Kidney epithelial cell (primary cell): ENCODE measurements around the gene DPYSL4. TPM values are rescaled to one million over a fixed set of nuclear protein-coding genes. Genes with fewer than 3 reads are reported as not detected.

ENCODE experiments used
- DNase-seq: peaks from one replicate; pipeline ENCODE4 v3.0.0-alpha.2; 2010; ENCODE audit warnings: low read depth
- H3K27me3 ChIP-seq: 2 replicates; pipeline ENCODE4 v1.6.0; 2011; ENCODE audit warnings: low read length; ENCODE audit not compliant: control insufficient read depth, insufficient read depth
- H3K36me3 ChIP-seq: 2 replicates; pipeline ENCODE4 v1.5.1; 2011; ENCODE audit warnings: low read length; ENCODE audit not compliant: control insufficient read depth, insufficient read depth
- H3K4me3 ChIP-seq: 2 replicates; pipeline ENCODE4 v1.5.1; 2011; ENCODE audit warnings: low read depth, mild to moderate bottlenecking, control low read depth, low read length
- total RNA-seq: library from RNA; depleted of rRNA; stranded (reverse); fragments of >200 nt; gene quantifications from 2 replicates; pipeline ENCODE4 v1.2.3, GENCODE V29; 2015
- TF ChIP-seq, protein P1 (sequence below): IDR thresholded peaks from 2 replicates; pipeline ENCODE4 v1.5.1; 2011; ENCODE audit warnings: mild to moderate bottlenecking, moderate library complexity, low read length, control low read depth, inconsistent platforms; ENCODE audit not compliant: insufficient read depth, poor library complexity, severe bottlenecking

DPYSL4 gene
- total RNA-seq, 1 donor from 2014 or later: 15.3 TPM

DNA sequence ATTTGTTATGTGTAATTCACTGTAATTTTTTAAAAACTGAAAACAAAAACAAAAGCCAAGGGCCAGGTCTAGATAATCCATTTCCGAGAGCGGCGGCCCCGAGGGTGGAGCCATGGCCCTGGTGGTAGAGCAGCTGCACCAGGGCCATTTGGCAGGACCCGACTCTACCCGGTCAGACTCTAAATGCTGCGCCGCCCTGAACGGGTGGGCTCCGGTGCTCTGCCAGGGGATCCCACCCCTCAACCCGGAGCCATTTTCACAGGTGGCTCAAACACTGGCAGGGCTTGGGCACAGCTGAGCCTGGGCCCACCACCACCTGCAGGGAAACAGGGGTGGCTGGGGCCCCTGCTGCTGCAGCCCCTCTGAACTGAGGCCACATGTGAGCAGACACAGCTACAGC lies 56.9 kb downstream of the DPYSL4 start:
- no peaks in the 10 kb centered on the region for H3K36me3 ChIP-seq
- H3K27me3 ChIP-seq: no peaks in the 10 kb centered on the region
- H3K4me3 ChIP-seq: no peak overlapping the region
- TF ChIP-seq, protein P1, sequence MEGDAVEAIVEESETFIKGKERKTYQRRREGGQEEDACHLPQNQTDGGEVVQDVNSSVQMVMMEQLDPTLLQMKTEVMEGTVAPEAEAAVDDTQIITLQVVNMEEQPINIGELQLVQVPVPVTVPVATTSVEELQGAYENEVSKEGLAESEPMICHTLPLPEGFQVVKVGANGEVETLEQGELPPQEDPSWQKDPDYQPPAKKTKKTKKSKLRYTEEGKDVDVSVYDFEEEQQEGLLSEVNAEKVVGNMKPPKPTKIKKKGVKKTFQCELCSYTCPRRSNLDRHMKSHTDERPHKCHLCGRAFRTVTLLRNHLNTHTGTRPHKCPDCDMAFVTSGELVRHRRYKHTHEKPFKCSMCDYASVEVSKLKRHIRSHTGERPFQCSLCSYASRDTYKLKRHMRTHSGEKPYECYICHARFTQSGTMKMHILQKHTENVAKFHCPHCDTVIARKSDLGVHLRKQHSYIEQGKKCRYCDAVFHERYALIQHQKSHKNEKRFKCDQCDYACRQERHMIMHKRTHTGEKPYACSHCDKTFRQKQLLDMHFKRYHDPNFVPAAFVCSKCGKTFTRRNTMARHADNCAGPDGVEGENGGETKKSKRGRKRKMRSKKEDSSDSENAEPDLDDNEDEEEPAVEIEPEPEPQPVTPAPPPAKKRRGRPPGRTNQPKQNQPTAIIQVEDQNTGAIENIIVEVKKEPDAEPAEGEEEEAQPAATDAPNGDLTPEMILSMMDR: no peak
- no peak for DNase-seq

DNA sequence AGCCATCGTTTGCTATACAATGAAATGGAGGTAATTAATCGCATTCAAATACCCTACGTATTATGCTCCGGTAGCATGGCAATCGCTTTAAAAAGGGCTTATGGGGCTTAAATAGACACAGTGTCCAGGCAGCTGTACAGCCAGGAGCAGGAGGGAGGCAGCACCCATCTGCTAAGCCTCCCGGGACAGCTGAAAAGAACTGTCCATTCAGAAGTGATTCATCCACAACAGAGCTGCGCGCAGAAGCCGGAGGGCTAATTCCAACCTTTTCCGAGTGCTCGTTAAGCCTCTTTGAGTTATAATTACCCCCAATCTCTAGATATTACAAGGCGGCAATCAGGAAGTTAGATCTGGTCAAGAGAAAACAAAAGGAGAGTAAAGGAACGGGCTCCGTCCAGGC lies 58.3 kb downstream of the DPYSL4 start:
- Histone ChIP-seq H3K36me3 (no peaks in the 10 kb centered on the region), H3K27me3 (no peaks in the 10 kb centered on the region), H3K4me3 (no peak overlapping the region)
- TF ChIP-seq, protein P1: no peak
- DNase-seq: no peak

DNA sequence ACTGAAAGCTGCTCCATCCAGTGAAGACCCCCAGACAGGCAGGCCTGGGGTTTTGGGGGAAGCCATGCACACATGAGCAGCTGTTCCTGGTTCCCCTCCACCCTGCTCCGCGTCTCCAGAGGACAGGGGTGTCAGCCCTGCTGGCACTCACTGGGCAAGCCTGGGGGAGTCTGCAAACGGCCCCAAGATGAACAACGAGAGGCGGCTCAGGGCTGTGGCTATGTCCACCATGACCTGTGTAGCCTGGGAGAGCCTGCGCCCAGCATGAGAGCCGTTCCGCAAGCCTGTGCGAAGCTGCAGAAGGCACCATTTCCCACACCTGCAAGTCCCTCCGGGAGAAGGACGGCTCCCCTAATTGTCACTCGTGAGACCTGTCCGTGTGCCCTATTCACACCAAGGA lies 59.5 kb downstream of the DPYSL4 start:
- no peak for DNase-seq
- Histone ChIP-seq H3K36me3 (no peaks in the 10 kb centered on the region), H3K27me3 (no peaks in the 10 kb centered on the region), H3K4me3 (no peak overlapping the region)
- TF ChIP-seq, protein P1: no peak

- TF ChIP-seq, protein P1: no peak
- Histone ChIP-seq H3K27me3 (no peaks in the 10 kb centered on the region), H3K4me3 (no peak overlapping the region), H3K36me3 (no peaks in the 10 kb centered on the region)
- no peak for DNase-seq
These were observed 61.2 kb downstream of the DPYSL4 start for GRCh38 chr10:132247943-132248342.

DNA sequence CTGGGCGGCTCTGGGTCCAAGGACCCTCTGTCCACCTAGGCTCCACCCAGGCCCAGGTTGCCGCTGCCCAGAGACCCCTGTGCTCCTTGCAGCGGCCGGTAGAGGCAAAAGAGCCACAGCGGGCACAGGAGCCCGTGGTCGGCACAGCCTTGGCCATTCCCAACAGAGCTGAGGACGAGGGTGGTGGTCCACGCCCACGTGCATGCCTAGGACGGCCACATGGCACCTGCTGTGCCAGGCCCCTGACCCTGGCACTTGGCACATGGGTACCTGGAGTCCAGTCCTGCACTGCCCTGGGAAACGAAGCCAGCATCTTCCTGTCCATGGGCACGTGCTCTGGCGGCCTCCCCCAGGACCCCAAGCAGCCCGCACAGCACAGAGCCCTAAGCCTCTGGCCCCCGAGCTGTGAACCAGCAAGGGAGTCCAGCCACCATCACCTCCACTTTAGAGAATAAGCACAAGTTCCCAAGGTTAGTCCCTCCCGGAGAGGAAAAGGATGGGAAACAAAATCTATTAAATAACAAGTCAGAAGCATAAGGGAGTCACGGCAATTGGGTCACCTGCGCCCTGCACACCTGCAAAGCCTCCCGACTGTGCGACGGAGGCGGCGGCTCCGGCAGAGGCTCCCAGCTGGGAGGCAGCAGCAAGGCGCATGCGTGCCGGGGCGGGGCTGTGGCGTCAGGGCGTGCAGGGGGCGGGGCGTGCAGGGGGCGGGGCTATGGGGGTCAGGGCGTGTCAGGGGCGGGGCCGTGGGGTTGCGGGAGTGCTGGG lies 61.9 kb downstream of the DPYSL4 start:
- DNase-seq: no peak
- TF ChIP-seq, protein P1: no peak
- H3K27me3 ChIP-seq: no peaks in the 10 kb centered on the region
- no peaks in the 10 kb centered on the region for H3K36me3 ChIP-seq
- peak overlapping the region; percentile 25 for H3K4me3 ChIP-seq

DNA sequence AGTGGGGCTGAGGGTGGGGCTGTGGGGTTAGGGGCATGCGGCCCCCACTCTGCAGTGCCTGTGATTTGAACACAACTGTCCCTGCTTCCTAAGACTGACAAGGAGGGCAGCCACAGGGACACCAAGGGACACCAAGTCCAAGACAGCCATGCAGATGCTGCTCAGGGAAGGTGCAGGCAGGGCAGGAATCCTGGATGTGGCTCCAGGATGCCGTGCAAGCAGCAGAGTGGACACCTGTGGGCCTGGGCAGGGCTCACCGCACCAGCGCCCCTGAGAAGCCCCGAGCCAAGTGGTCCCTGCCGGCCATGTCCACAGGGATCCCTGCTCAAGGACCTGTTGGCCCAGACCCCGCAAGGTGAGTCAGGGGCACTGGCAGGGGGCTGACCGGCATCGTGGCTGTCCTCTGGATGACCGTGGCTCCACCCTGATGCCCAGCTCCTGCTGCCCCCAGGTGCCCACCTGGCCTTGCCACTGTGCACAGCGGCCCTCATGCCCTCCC lies 62.5 kb downstream of the DPYSL4 start:
- H3K36me3 ChIP-seq: no peaks in the 10 kb centered on the region
- TF ChIP-seq, protein P1: no peak
- H3K27me3 ChIP-seq: no peaks in the 10 kb centered on the region
- no peak for DNase-seq
- H3K4me3 ChIP-seq: no peak overlapping the region
